ENCODE data around the gene SLC38A9. TPM values are rescaled to one million over a fixed set of nuclear protein-coding genes. Genes with fewer than 3 reads are reported as not detected.
A peak's percentile ranks its signal among the peaks of the same experiment; 100 is the strongest.
"Not testable (repeated sequence)": the region's sequence is repeated elsewhere in the genome, so short reads cannot be mapped to it uniquely, and the experiment has no call there.

The SLC38A9 gene, protein sequence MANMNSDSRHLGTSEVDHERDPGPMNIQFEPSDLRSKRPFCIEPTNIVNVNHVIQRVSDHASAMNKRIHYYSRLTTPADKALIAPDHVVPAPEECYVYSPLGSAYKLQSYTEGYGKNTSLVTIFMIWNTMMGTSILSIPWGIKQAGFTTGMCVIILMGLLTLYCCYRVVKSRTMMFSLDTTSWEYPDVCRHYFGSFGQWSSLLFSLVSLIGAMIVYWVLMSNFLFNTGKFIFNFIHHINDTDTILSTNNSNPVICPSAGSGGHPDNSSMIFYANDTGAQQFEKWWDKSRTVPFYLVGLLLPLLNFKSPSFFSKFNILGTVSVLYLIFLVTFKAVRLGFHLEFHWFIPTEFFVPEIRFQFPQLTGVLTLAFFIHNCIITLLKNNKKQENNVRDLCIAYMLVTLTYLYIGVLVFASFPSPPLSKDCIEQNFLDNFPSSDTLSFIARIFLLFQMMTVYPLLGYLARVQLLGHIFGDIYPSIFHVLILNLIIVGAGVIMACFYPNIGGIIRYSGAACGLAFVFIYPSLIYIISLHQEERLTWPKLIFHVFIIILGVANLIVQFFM
- 18.9 to 43.3 TPM (median 39.9 TPM) in 3 replicates for polyA plus RNA-seq
- polyA plus RNA-seq (2011; ENCODE audit: low read depth) = 7.0 TPM
- 8.4 and 22.5 TPM in 2 replicates for polyA plus RNA-seq (2011; cell fraction: cytosol; rRNA removed)
- polyA plus RNA-seq (2011; cell fraction: nucleus; rRNA removed) = 44.9 and 57.3 TPM in 2 replicates
- 5.7 and 18.8 TPM in 2 replicates for polyA plus RNA-seq (2012; ENCODE audit: low replicate concordance)
- polyA minus RNA-seq = 7.1 to 55.4 TPM (median 37.8 TPM) in 3 replicates
- 21.1 TPM for polyA minus RNA-seq (2011; cell fraction: cytosol; rRNA and poly(A)+ RNA removed)
- 65.4 and 113 TPM in 2 replicates for polyA minus RNA-seq (2011; cell fraction: nucleus; rRNA and poly(A)+ RNA removed)

- H3K4me3 ChIP-seq (ENCODE audit: control insufficient read depth in 2 of 3, extremely low read depth in 1 of 3, insufficient read depth in 2 of 3, low read depth in 1 of 3, low read length in 3 of 3) = peak within 1 kb of the TSS; percentile 69 to 79 (median 79)
- FAIRE-seq = peak; percentile 20
- H3K9me3 ChIP-seq (ENCODE audit: control insufficient read depth, low read depth, low read length) = no peaks in the 10 kb centered on the region
- peak within 1 kb of the TSS; percentile 70 for H3K27ac ChIP-seq (ENCODE audit: control insufficient read depth, insufficient read depth, low read length)
- TF ChIP-seq, protein P1, sequence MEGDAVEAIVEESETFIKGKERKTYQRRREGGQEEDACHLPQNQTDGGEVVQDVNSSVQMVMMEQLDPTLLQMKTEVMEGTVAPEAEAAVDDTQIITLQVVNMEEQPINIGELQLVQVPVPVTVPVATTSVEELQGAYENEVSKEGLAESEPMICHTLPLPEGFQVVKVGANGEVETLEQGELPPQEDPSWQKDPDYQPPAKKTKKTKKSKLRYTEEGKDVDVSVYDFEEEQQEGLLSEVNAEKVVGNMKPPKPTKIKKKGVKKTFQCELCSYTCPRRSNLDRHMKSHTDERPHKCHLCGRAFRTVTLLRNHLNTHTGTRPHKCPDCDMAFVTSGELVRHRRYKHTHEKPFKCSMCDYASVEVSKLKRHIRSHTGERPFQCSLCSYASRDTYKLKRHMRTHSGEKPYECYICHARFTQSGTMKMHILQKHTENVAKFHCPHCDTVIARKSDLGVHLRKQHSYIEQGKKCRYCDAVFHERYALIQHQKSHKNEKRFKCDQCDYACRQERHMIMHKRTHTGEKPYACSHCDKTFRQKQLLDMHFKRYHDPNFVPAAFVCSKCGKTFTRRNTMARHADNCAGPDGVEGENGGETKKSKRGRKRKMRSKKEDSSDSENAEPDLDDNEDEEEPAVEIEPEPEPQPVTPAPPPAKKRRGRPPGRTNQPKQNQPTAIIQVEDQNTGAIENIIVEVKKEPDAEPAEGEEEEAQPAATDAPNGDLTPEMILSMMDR (optimal IDR thresholded peaks at IDR 0.05 in 1 of 3, IDR thresholded peaks at IDR 0.05 in 1 of 3, conservative IDR thresholded peaks at IDR 0.05 in 1 of 3; ENCODE audit: extremely low read depth in 1 of 3, insufficient read depth in 2 of 3, low read length in 3 of 3) = no peak
- no peak for TF ChIP-seq EZH2 (IDR thresholded peaks at IDR 0.05; ENCODE audit: low read length)
- peaks cover 6% of the 10 kb centered on the region for H3K79me2 ChIP-seq (ENCODE audit: control insufficient read depth, insufficient read depth, low read length)
- peak within 1 kb of the TSS; percentile 94 for H3K4me2 ChIP-seq (ENCODE audit: control insufficient read depth, extremely low read depth, insufficient read depth, low read depth, low read length)
- H3K9ac ChIP-seq (ENCODE audit: control insufficient read depth, extremely low read depth, insufficient read depth, low read length) = peak within 1 kb of the TSS; percentile 84
- peak within 1 kb of the TSS; percentile 93 for H2AFZ ChIP-seq (ENCODE audit: control insufficient read depth, low read length)
- DNase-seq (ENCODE audit: low read depth, low spot score) = peak; percentile 45
- dilution Hi-C loops (cut with MboI; ENCODE audit: extremely low pct_ligation_motif_present, low sequenced_read_pairs) = no loop called here
- no peaks in the 10 kb centered on the region for H3K9me1 ChIP-seq (ENCODE audit: control insufficient read depth, extremely low read depth, insufficient read depth, low read length)
- H3K36me3 ChIP-seq (ENCODE audit: control insufficient read depth in 2 of 2, extremely low read depth in 1 of 2, insufficient read depth in 2 of 2, low read length in 2 of 2) = no peaks in the 10 kb centered on the region
- H3K4me1 ChIP-seq (ENCODE audit: control insufficient read depth, extremely low read depth, insufficient read depth, low read length) = peaks cover 11% of the 10 kb centered on the region
- no peaks in the 10 kb centered on the region for H3K27me3 ChIP-seq (ENCODE audit: control insufficient read depth, extremely low read depth, insufficient read depth, low read length)
- no peaks in the 10 kb centered on the region for H4K20me1 ChIP-seq (ENCODE audit: control insufficient read depth, extremely low read depth, insufficient read depth, low read length)
Measured at GRCh38 chr5:55712023-55712859, at the start of gene SLC38A9. SLC38A9 (minus strand) TSS chr5:55712324; CDS start chr5:55697958, 14,366 bp downstream.

DNA sequence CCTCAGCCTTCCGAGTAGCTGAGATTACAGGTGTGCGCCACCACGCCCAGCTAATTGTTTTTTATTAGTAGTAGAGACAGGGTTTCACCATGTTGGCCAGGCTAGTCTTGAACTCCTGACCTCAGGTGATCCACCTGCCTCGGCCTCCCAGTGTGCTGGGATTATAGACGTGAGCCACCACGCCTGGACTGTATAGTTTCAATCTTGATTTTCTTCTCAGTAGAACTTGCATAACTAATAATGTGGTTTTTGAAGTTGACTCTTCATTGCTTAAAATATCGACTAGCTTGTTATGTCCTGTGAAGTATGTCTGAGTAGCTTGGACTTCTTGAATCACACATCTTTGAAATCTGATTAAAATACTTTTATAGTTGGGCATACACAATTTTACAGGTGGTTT is 49.6 kb upstream of the SLC38A9 start:
- H4K20me1 ChIP-seq (ENCODE audit: control insufficient read depth, extremely low read depth, insufficient read depth, low read length); H3K27ac ChIP-seq (ENCODE audit: control insufficient read depth, insufficient read depth, low read length); H3K79me2 ChIP-seq (ENCODE audit: control insufficient read depth, insufficient read depth, low read length); H3K27me3 ChIP-seq (ENCODE audit: control insufficient read depth, extremely low read depth, insufficient read depth, low read length); H2AFZ ChIP-seq (ENCODE audit: control insufficient read depth, low read length); dilution Hi-C loops (cut with MboI; ENCODE audit: extremely low pct_ligation_motif_present, low sequenced_read_pairs); H3K9me1 ChIP-seq (ENCODE audit: control insufficient read depth, extremely low read depth, insufficient read depth, low read length); H3K4me1 ChIP-seq (ENCODE audit: control insufficient read depth, extremely low read depth, insufficient read depth, low read length); H3K9me3 ChIP-seq (ENCODE audit: control insufficient read depth, low read depth, low read length); DNase-seq (ENCODE audit: low read depth, low spot score); H3K9ac ChIP-seq (ENCODE audit: control insufficient read depth, extremely low read depth, insufficient read depth, low read length); H3K4me3 ChIP-seq (ENCODE audit: control insufficient read depth in 2 of 3, extremely low read depth in 1 of 3, insufficient read depth in 2 of 3, low read depth in 1 of 3, low read length in 3 of 3); H3K36me3 ChIP-seq (ENCODE audit: control insufficient read depth in 2 of 2, extremely low read depth in 1 of 2, insufficient read depth in 2 of 2, low read length in 2 of 2); H3K4me2 ChIP-seq (ENCODE audit: control insufficient read depth, extremely low read depth, insufficient read depth, low read depth, low read length); FAIRE-seq: not testable (repeated sequence)

Measured in keratinocyte (primary cell).